HG02763 (cell line): Measurements from ENCODE around the gene BMP2.

Experiments
- ATAC-seq: cut with Tn5 transposase; IDR thresholded peaks from one replicate; pipeline ENCODE4 v1.9.1; 2021; ENCODE audit warnings: mild to moderate bottlenecking, moderate library complexity; ENCODE audit not compliant: unreplicated experiment

BMP2 gene

DNA sequence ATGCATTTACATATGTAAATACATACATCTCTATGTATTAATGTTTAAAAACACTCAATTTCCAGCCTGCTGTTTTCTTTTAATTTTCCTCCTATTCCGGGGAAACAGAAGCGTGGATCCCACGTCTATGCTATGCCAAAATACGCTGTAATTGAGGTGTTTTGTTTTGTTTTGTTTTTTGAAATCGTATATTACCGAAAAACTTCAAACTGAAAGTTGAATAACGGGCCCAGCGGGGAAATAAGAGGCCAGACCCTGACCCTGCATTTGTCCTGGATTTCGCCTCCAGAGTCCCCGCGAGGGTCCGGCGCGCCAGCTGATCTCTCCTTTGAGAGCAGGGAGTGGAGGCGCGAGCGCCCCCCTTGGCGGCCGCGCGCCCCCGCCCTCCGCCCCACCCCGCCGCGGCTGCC is 355 bp upstream of the BMP2 start:
- ATAC-seq: no peak

DNA sequence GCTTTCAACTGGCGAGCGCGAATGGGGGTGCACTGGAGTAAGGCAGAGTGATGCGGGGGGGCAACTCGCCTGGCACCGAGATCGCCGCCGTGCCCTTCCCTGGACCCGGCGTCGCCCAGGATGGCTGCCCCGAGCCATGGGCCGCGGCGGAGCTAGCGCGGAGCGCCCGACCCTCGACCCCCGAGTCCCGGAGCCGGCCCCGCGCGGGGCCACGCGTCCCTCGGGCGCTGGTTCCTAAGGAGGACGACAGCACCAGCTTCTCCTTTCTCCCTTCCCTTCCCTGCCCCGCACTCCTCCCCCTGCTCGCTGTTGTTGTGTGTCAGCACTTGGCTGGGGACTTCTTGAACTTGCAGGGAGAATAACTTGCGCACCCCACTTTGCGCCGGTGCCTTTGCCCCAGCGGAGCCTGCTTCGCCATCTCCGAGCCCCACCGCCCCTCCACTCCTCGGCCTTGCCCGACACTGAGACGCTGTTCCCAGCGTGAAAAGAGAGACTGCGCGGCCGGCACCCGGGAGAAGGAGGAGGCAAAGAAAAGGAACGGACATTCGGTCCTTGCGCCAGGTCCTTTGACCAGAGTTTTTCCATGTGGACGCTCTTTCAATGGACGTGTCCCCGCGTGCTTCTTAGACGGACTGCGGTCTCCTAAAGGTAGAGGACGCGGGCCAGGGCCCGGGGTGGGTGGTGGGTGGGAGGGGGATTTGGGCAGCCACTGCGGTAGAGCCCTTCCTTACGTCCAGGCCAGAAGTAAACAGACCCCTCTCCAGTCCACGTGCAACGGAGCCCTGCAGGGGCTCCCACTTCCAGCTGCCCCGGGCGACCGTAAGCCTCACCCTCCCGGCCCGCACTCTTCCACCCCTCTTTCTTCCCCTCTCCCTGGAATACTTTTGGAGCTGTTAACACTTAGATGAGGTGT is 998 bp downstream of the BMP2 start:
- ATAC-seq: no peak

DNA sequence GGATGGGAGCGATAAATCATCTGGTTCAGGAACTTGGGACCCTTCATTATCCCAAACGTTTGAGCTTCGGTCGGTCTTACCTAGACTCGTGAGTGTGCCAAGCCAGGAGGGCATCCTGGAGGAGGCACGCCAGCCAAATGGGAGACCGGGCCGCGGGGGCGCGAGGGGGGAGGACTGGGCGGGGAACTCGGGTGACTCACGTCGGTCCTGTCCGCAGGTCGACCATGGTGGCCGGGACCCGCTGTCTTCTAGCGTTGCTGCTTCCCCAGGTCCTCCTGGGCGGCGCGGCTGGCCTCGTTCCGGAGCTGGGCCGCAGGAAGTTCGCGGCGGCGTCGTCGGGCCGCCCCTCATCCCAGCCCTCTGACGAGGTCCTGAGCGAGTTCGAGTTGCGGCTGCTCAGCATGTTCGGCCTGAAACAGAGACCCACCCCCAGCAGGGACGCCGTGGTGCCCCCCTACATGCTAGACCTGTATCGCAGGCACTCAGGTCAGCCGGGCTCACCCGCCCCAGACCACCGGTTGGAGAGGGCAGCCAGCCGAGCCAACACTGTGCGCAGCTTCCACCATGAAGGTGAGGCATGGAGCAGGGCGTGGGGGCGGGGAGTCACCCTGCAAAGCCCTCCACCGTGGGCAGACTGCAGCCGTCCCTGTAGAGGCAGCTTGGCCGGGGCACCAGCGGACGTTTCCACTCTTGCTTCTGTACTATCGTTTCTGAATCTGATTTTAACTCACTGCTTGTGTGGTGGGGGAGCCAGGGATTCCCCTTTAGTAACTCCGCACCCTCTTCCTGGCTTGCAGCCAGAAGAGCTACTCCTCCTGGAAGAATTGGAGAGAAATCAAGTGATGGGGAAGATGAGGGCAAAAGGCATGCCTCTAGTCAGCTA is 2.7 kb downstream of the BMP2 start:
- no peak for ATAC-seq

DNA sequence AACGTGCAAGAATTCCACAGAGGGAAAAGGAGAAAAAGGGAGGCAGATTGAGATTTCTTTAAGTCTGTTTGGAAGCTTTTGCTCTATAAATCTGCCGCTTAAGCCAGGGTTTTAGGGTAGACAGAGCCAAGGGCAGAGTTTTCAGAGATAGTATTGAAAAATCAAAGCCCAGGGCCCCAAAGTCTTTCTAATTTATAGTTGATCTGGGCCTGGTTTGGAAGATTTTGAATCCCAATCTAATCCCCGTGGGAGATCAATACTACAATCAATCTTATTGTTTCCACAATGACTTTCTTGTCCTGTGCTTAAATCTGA is 3.3 kb downstream of the BMP2 start:
- no peak for ATAC-seq

DNA sequence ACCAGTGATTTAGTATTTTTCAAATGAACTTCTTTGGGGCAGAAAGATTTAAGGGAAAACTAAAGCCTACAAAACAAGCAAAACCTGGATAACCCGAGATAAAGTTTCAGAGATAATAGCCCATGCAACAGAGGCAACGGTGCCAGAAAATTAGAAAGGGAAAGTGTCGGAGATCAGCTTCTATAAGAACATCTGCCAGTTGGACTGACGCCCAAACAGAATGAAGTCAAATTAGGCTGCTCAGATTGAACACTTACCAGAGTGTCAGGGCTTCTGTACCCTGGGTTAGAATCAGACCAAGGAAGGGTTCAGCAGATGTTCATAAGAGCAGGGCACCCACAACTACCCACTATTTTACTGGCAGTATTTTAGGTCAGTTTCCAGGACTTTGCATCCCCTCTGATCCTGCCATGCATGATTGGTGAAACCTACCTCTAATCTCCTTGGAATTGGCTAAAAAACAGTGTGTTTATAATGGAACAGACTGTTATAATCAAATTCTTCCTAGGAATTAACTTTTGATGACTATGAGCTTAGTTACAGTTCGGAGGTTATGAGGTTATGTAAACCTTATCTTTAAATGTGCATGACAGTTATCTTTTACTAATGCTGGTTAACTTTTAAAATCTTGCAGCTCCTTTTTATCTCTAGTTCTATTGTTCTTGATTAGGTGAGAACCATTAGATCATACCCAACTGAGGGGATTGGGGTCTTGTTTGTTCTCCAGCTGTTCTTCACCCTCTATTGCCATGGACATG is 13.1 kb downstream of the BMP2 start:
- no peak for ATAC-seq

DNA sequence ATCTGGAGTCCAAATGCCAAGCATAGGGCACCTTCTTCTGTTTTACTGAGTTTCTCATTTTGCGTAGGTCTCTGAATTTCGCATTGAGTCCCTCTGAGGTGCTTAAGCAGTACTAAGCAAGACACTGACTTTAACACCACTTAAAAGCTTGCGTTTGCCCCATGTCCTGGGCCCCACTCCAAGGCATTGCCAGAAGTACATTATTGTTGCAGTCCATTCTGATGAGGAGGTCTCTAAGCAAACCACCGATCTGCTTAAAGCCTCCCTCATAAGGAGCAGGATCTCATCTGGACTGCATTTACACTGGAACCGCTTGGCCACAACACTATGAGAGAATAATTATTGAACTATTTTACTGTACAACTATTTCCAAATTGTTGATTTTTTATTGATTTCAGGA is 16.3 kb downstream of the BMP2 start:
- no peak for ATAC-seq

DNA sequence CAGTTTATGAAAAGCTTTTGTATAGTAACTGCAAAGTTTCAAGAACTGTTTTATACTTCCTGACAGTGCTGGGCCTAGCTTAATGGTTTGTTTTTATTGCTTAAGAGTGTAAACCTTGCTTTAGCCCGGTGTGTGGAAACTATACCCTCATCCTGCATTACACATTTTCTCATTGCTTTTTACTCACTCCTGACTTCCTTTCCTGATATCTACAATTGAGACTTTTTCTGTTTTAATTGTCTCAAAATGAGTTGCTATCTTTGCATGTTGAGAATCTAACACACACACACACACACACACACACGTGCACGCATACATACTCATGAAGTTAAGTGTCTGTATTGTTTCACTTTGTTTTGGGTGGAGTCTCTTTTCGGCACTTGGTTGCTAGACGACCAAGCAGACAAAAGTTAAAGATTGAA is 16.7 kb downstream of the BMP2 start:
- no peak for ATAC-seq

DNA sequence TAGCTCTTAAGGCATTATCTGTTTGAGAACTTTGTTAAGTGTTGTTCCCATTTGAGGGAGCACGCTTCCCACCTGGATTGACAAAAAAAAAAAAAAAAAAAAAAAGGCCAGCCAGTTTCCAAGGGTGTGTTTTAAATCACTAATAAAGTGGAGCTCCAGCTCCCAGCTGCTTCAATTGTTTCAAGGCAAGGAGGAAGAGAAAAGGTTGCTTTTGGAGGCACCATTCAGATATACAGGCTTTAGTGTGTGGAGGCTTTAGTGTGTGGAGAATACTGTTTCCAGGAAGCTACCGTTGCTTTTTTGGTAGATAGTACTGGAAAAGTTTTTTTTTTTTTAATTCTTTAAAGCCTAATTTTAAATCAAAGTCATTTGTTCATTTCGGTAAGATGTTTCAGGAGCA is 17.3 kb downstream of the BMP2 start:
- no peak for ATAC-seq

DNA sequence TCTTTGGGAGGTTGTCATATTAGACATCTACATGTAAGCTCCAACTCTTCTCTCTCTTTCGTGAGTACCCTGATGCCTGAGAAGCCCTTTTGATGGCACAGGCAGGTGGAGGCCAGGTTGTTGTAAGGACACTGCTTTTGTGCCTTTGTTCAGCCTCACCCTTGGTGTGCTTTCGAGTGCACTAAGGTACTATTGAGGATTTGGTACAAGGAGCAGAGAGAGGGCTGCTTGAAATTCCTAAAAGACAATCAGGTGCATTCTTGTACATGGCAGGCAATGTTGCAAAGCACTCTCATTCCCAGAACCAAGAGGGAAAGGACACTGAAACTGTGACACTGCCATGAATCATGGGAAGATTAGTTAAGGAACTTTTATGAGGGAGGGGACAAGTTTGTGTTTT is 19.1 kb downstream of the BMP2 start:
- ATAC-seq: no peak

DNA sequence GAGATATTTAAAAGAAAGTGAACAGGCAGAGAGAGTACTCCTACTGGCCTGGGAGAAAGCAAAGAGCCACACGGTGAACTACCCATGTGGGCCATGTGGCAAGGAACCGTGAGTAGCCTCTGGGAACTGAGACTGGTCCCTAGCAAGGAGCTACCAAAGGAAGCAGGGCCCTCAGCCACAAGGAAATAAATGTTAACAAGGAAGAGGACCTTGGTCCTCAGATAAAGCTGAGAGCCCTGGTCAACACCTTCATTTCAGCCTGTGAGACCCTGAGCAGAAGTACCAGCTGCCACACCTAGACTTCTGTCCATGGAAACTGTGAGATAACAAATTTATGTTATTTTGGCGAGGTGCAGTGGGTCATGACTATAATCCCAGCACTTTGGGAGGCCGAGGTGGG is 25.3 kb downstream of the BMP2 start:
- ATAC-seq: no peak

DNA sequence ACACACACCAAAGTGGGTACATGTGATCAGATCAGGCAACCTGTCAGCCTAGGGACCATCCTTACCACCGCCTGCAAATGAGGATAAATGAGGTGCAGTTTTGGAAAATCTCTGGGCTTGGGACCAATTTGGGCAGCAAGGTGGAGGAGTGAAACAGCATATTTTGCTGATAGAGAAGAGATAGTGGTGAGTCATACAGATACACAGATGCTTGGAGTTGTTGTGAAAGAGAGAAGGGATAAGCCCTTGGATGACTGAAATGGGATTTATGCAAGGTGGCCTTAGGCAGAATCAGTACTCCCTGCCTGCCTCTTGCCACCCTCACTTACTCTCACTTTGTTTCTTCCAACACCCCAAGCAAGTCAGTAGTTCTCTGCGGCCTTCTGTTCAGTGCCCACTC is 34.7 kb downstream of the BMP2 start:
- ATAC-seq: no peak

DNA sequence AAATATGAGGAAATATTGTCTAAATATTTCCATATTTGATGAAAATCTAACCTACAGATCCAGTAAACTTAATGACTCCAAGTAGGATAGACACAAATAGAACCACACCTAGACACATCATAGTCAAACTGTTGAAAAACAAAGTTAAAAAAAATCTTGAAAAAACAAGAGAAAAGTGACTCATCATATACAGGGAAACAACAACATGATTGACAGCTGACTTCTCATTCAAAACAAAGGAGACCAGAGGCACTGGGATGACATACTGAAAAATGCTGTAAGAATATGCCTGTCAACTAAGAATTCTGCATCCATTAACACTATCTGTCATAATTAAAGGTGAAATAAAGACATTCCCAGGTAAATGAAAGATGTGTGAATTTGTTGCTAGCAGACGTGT is 38.8 kb downstream of the BMP2 start:
- ATAC-seq: no peak

DNA sequence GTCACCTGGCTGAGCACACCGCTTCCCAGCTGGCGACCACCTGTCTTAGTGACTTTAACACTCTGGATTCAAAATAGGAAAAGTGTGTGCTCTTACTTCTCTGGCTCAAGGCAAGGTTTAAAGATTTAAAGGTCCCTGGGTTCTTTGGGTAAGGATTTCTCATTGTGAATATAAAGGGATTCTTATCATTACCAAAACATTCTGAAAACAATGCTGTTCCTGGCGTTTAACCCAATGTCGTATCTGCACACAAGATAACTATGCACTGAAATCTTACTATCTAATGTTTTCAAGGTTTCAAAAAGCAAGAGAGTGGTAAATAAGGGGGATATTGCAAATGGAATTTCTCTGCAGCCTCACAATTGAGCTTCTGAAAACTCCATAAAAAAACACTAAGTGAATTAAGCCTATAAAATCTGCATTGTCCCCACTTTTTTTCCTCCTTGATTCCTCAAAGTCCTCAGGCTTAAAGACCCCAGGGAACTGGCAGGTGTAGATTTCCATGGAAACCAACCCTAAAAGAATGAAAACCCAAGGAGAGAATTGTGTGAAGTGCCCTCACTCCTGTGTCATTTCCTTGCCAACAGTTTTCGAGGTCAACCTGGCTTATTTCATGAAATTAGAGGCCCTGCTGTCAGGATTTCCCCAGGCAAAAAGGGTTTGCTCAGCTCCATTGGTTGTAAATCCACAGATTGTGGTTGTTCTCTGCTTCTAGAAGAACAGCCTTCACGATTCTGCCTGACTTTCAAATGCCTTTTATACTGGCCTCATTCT is 44.0 kb downstream of the BMP2 start:
- no peak for ATAC-seq

DNA sequence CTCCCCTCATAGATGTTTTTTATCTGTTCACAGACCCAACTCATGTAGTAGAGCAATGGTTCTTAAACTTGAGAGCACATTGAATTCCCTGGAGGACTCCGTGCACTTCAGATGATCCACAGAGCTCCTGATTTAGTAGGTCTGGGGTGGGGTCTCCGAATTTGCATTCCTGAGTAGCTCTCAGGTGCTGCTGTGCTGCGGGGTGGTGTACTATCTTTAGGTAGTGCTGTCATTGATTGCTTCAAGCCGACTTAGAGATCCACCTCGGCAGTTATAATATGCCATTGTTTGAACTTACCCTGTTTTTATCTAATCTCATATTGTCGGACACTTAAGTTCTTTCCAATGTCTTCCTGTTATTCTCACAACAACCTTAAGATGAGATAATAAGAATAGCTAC is 45.0 kb downstream of the BMP2 start:
- ATAC-seq: no peak

DNA sequence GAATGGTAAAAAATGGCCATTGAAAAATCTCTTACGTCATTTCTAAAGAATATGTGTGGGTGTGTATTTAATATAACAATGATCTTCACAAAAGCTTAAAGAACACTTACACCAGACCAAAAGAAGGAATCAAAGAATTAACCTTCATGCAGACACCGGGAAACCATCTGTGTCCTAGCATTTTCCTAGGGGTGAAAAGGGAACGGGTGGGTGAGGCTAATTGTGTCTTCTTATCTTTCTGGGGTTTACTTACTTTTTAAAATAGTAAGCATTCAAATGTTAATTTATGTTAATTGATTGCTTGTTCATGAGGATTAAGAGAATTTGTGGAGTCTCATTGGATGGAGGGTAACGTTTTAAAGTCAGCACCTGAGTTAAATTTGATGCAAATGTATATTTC is 47.5 kb downstream of the BMP2 start:
- no peak for ATAC-seq

DNA sequence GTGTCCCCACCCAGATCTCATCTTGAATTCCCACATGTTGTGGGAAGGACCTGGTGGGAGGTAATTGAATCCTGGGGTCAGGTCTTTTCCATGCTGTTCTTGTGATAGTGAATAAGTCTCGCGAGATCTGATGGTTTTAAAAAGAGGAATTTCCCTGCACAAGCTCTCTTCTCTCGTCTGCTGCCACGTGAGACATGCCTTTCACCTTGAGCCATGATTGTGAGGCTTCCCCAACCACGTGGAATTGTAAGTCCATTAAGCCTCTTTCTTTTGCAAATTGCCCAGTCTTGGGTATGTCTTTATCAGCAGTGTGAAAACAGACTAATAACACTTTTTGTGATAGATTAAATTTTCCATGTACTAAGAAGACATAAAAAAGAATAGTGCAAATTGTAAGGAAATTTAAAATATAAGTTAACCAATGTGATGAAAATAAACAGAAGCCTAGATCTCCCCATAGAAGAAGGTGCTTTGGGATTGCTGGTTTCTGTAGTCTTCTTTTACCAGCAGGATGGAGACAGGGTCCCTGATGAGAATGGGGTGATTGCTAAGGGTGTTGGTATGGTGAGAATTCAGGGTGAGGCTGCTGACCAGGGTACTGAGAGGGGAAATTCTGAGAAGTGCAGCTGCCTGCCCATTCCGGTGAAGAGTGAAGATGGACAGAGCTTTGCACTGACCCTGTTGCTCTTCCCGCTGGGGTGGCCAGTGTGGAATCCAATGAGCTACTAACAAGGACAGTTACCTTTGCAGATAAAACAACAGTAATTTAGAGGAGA is 50.7 kb downstream of the BMP2 start:
- ATAC-seq: no peak

DNA sequence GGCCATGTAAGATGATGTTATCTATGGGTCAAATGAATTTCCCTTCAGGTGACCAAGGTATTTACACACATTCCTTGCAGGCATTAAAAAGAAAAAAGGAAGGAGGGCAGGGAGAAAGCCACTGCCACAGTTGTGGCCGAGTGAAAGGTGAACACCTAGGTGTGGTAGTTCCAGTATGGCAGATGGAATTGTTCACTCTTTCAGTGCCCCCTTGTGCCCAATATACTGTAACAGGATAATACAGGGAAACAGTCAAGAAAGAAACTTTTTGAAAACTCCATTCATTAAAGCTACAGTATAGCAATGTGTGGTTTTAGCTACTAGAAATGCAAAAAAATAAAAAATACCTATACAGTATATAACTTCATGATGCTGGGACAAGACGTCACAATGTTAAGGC is 52.1 kb downstream of the BMP2 start:
- ATAC-seq: no peak

DNA sequence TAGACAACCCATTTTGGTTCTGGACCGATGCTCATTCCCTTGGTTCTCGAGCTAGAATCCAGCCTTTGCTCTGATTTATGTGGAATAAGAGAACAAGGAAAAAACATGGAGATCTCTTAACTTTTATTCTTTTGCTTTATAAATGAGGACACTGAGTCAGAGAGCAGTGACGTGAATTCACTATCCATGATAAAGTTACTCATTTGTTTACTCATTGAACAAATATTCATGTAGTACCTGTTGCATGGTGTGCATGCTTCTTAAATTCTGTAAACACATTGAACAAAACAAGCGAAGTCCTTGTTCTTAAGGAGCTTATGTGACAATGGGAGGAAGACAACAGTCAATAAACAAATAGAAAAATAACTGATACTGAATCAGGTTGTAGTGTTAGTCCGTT is 56.9 kb downstream of the BMP2 start:
- no peak for ATAC-seq

DNA sequence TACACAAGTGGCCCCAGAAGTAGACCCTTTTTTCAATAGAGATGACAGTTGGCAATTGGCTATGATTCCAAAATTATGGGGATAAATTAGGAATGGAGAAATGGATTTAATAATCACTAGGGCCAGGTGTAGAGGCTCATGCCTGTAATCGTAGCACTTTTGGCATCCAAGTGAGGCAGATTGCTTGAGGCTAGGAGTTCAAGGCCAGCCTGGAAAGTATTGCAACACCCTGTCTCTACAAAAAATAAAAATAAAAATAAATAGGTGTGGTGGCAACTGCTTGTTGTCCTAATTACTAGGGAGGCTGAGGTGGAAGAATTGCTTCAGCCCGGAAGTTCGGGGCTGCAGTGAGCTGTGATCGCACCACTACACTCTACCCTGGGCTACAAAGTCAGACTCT is 60.0 kb downstream of the BMP2 start:
- no peak for ATAC-seq
